ENCODE results near the gene CHD5.

DNA sequence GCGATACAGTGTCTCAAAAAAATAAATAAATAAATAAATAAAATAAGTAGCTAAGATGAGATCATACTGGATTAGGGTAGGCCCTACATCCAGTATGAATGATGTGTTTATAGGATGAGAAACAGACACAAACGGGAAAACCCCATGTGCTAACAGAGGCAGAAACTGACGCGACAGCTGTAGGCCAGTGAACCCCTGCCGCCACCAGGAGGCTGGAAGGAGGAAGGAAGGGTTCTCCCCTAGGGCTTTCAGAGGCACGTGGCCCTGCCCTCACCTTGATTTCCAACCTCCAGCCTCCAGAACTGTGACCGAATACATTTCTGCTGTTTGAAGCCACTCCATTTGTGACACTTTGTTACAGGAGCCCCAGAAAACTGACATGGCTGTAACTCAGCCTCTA, 38.5 kb downstream of the CHD5 start:
- TF ChIP-seq CTCF (IDR thresholded peaks at IDR 0.05; ENCODE audit: low read depth, low read length) (peak; percentile 44), POLR2A (IDR thresholded peaks at IDR 0.05; ENCODE audit: extremely low read depth, insufficient read length) (no peak), MYC (IDR thresholded peaks at IDR 0.05; ENCODE audit: low read depth, low read length) (peak; percentile 70)
- TF ChIP-seq, protein P1, sequence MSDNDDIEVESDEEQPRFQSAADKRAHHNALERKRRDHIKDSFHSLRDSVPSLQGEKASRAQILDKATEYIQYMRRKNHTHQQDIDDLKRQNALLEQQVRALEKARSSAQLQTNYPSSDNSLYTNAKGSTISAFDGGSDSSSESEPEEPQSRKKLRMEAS (IDR thresholded peaks at IDR 0.05; ENCODE audit: low read depth, low read length): peak; percentile 81
